ENCODE measurements around the gene PCDH20.
"Not testable (repeated sequence)": the region's sequence is repeated elsewhere in the genome, so short reads cannot be mapped to it uniquely, and the experiment has no call there.

PCDH20 gene

DNA sequence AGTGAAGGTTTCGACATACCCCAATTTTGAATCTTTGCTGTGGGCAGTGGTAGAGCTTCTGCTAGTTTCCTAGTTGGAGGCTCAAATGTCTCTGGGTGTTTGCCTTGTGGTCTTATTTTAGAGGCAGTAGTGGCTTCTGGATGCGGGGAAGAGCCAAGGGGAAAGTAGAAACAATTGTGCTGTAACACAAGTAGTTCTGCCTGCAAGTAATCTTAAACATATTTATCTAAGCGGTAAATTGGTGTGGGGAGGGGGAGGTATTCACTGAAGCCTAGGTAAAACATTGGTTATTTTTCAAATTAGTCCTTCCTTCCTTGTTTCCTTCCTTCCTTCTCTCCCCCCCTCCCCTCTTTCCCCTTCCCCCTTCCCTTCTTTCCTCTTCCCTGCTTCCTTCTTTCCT is at the start of gene PCDH20:
Gene PCDH20, minus strand, starts transcription at position 101 of the 400 bp plus-strand sequence. CDS start 691 bp downstream, outside the sequence.
- no peak for DNase-seq (ENCODE audit: low read depth in 2 of 2)

GRCh38 chr13:61463024-61463423 is 47.4 kb upstream of the PCDH20 start:
- DNase-seq (ENCODE audit: low read depth in 2 of 2), result no peak

GRCh38 chr13:61453121-61453520 is 37.5 kb upstream of the PCDH20 start:
- no peak for DNase-seq (ENCODE audit: low read depth in 2 of 2)

- no peak for DNase-seq (ENCODE audit: low read depth in 2 of 2)
Measured at GRCh38 chr13:61432029-61432428, 16.4 kb upstream of the PCDH20 start.

- no peak for DNase-seq (ENCODE audit: low read depth in 2 of 2)
Measured at GRCh38 chr13:61423915-61424314, 8.3 kb upstream of the PCDH20 start.

GRCh38 chr13:61417086-61417570 is 1.5 kb upstream of the PCDH20 start:
- no peak for DNase-seq (ENCODE audit: low read depth in 2 of 2)

DNA sequence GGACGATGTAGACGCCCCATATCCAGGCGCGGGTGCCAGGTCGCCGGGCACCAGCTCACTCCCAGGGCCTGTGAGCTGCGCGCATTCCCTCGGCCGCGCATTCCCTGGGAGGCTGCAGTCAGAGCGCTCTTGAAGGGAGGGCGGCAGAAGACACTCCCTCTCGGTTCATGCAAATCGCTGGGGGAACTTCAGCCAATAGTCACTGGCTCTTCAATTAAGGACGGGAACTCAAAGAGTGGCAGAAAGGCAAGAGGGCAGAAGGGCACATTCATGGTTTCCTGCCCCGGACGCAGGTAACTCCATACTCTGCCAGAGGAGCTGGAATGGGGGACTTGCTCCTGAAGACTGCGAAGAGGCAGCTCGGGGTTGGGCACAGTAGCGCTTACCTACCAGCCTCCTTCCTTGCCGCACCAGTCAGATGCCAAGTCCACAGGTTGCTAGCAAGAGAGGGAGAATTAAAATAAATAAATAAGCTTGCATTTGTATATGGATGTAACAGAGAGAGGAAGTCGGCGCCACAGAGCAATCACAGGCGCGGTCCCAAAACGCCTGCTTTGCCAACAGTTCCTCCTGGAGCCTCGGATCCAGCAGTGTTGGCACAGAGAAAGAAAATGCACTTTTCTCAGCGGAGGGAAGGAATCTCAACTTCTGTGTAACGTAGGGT is 459 bp downstream of the PCDH20 start:
- DNase-seq (ENCODE audit: low read depth in 2 of 2), result no peak

DNA sequence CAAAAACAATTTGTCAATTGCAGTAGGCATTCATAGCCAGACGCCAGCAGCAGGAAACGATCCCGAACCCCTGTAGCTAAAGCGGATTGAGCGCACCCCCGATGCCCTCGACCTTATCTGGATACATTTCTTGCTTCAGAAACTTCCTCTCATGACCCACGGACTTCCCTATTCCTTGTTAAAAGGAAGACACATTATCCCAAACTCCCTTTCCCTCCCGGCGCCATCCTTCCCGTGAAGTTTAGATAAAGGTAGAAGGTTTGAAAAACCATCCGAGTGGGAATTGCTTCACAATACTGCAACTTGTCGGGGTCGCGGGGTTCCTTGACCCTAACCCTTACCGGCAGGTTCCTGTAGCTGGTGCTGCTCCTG is 977 bp downstream of the PCDH20 start:
- DNase-seq (ENCODE audit: low read depth in 2 of 2), result no peak

DNA sequence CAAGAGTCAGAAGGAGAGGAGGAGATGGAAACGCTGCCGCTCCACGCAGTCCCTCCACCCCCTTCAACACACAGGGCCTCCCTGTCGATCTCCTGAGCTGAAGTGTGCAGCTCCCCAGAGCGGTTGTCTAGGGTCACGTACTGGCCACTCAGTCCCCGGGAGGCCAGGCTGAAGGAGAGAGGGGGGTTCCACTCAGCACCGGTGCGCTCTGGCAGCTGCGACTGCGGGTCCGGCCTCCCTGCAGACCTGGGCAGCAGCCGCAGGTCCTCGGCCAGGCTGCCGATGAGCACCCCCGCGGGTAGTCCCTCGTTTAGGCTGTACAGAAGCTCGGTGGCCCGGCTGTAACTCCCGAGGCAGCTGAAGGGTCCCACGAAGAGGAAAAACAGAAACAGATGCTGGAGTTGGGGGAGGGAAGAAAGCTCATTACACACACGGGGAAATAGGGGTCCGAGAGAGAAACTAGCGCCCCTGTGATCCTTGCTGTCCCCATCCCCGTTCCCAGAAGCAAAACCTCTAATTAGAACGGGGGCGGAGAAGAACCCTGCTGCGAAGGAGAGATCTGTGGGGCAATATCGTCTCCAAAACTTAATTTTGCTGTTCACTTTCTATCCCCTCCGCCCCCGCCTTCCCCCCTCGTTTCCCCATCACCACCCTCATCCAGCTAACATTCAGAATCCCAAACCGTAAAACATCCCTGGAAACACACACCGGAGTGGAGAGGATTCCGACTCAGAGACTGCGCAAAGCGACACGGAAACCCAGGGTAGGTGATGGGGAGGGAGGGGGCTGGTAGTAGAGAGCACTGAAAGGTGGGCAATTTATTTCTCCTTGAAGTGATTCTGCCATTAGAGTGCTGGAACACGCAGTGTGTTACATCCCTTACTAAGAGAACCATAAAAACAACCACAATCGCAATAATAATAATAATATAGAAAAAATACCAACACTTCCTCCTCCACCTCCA is 1.8 kb downstream of the PCDH20 start:
- no peak for DNase-seq (ENCODE audit: low read depth in 2 of 2)

DNA sequence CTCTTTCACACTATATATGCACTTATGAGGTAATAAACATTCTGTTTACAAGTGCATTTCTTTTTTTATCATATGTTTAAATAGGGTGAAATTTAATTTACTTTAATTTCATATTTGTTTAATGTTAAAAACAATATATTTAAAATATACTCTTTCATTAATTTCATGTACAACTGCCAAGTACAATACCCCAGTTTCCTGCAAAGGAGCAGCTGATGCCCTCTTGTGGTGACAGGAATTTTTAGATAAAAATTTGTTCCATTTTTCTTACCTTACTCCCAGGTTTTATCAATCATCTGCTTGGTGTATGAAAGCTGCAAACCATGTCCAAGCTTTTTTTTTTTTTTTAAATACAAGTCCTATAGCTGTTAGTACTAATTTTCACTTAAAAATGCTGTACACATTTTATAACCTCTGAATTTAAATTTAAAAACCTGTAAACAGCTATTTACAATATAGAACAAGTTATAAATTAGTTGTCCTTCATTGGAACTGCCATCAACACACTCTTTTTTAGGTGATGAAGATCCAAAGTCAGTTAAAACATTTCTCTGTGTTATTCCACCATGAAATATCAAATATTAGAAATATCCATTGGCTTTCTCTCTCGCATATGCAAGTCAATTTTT is 4.9 kb downstream of the PCDH20 start:
- DNase-seq (ENCODE audit: low read depth in 2 of 2), result no peak

DNA sequence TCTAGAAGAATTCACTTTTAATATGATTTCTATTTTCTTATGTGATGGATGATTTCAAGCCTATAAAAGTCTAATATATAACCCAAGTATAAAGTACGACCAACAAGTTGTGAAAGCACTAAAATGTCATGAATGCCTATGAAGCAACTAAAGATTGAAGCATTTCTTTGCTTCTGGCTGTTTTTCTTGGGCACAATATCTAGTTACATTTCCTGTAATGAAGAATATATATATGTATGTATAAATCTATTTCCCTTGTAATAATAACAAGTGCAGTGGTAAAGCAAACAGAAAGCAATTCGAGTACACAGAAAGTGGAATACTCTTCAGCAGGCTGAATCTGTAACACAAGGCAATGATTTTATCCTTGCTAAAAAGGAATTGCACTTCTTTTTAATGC is 5.4 kb downstream of the PCDH20 start:
- DNase-seq (ENCODE audit: low read depth in 2 of 2), result no peak

- DNase-seq (ENCODE audit: low read depth in 2 of 2), result no peak
Measured at GRCh38 chr13:61408571-61408970, 7.1 kb downstream of the PCDH20 start.

DNA sequence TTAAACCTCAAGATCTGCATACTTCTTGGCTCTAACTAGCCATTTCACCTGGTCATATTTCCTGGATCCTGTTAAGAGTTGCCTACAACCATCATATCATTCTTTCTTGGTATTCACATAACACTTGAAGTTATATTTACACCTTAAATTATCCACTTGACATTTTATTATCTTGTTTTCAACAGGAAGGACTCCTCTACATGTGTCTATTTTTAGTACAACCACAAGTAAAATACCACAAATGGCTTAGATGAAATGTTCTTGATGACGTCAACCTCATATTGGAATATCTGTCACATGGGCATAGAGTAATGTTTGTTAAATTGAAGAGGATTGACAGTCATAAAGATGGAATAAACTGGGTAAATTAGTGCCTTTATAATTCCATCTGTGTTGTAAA is 9.4 kb downstream of the PCDH20 start:
- DNase-seq (ENCODE audit: low read depth in 2 of 2), result no peak

- no peak for DNase-seq (ENCODE audit: low read depth in 2 of 2)
Measured at GRCh38 chr13:61396121-61396520, 19.5 kb downstream of the PCDH20 start.

DNA sequence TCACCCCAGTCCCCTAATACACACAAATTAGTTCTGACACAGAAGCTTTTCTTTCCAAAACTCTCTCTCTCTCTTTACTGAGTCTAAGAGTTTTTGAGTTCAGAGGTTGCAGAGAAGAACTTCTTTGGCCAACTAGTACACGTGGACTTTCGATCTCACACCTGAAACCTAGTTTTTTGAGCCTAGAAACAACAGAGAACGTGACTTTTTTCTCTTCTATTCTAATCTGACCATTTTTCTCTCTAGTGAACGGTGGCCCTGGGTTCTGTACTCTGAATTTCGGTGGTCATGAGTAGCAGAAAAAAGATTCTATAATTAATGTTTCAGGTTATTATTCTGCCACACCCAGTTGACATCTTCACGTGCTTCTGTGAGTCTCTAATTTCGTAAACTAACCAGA is 24.2 kb downstream of the PCDH20 start:
- no peak for DNase-seq (ENCODE audit: low read depth in 2 of 2)

GRCh38 chr13:61387694-61388093 is 28.0 kb downstream of the PCDH20 start:
- DNase-seq (ENCODE audit: low read depth in 2 of 2), result no peak

GRCh38 chr13:61383111-61383510 is 32.5 kb downstream of the PCDH20 start:
- DNase-seq (ENCODE audit: low read depth in 2 of 2), result no peak

DNA sequence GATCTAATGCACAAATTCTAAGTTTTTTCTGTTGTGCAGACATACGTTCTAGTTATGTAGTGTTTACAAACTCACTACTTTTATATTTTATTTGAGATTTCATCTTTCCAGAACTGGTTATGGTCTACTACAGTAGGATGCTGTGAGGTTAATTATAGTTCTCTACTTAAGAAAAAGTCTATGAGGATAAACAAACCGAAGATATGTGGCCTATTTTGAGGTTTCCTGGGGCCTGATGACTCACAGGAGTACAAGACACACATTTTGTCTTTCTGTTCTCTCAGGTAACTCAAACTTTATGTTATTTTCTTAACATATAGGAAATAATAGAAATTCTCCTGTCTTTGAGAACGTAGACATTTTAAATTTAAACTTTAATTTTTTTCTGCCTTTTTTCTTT is 45.1 kb downstream of the PCDH20 start:
- no peak for DNase-seq (ENCODE audit: low read depth in 2 of 2)

DNA sequence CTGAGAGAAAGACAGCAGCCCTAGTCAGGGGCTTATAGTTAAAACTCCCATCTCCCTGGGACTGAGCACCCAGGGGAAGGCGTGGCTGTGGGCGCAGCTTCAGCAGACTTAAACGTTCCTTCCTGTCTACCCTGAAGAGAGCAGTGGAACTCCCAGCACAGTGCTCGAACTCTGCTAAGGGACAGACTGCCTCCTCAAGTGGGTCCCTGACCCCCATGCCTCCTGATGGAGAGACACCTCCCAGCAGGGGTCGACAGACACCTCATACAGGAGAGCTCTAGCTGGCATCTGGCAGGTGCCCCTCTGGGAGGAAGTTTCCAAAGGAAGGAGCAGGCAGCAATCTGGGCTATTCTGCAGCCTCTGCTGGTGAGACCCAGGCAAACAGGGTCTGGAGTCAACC is 51.0 kb downstream of the PCDH20 start:
- DNase-seq (ENCODE audit: low read depth in 2 of 2), result not testable (repeated sequence)

GRCh38 chr13:61362522-61362921 is 53.1 kb downstream of the PCDH20 start:
- DNase-seq (ENCODE audit: low read depth in 2 of 2), result no peak

All from stimulated activated CD8-positive, alpha-beta memory T cell treated with anti-CD3 and anti-CD28 coated beads, Interleukin-7, amount 100 ng/mL, for 1 hour (primary cell).